HepG2 (cell line): ENCODE measurements around the gene PTGDR2. TPM values are rescaled to one million over a fixed set of nuclear protein-coding genes. Genes with fewer than 3 reads are reported as not detected.
A peak's percentile ranks its signal among the peaks of the same experiment; 100 is the strongest.

Source experiments
- ARID2 ChIP-seq: sonication (generic); formaldehyde crosslinking; IDR thresholded peaks from 2 replicates; pipeline ENCODE4 v1.8.1; 2022; ENCODE audit warnings: mild to moderate bottlenecking, missing genetic modification reagents, borderline replicate concordance
- ARNT2 ChIP-seq: sonication (generic); formaldehyde crosslinking; IDR thresholded peaks from 2 replicates; pipeline ENCODE4 v1.8.0; 2022; ENCODE audit warnings: mild to moderate bottlenecking, low read depth, missing genetic modification reagents, moderate library complexity
- BCL3 ChIP-seq: sonication (generic); formaldehyde crosslinking; IDR thresholded peaks from 2 replicates; pipeline ENCODE4 v1.5.1; 2020; ENCODE audit warnings: mild to moderate bottlenecking, missing genetic modification reagents, moderate library complexity
- FOXK1 ChIP-seq: sonication (generic); formaldehyde crosslinking; IDR thresholded peaks from 2 replicates; pipeline ENCODE4 v1.4.0; 2020; ENCODE audit warnings: low read depth, missing genetic modification reagents, borderline replicate concordance
- HOXA3 ChIP-seq: sonication (generic); formaldehyde crosslinking; IDR thresholded peaks from 2 replicates; pipeline ENCODE4 v1.5.0; 2020; ENCODE audit warnings: missing genetic modification reagents
- IKZF1 ChIP-seq: fragments of 450-650 bp; IDR thresholded peaks from 2 replicates; pipeline ENCODE4 v1.7.1; 2016
- KDM1A ChIP-seq: IDR thresholded peaks from 2 replicates; pipeline ENCODE4 v1.6.1; 2016; ENCODE audit warnings: missing compliant biosample characterization
- KDM6A ChIP-seq: IDR thresholded peaks from 2 replicates; pipeline ENCODE4 v1.6.1; 2016; ENCODE audit warnings: low read depth
- MAZ ChIP-seq, 2 experiments: sonication (generic) in 1 of 2; formaldehyde crosslinking in 1 of 2; IDR thresholded peaks; 2 replicates each; pipeline versions ENCODE4 v1.5.0 to v1.6.1; 2012 to 2020; ENCODE audit warnings: low read depth in 2 of 2, mild to moderate bottlenecking in 2 of 2, borderline replicate concordance in 1 of 2, improper control_type of control experiment in 1 of 2, low read length in 1 of 2, missing genetic modification reagents in 1 of 2, moderate library complexity in 1 of 2
- MXD1 ChIP-seq: sonication (generic); formaldehyde crosslinking; IDR thresholded peaks from 2 replicates; pipeline ENCODE4 v1.4.0; 2020; ENCODE audit warnings: mild to moderate bottlenecking, missing genetic modification reagents
- NFATC3 ChIP-seq: sonication (generic); formaldehyde crosslinking; IDR thresholded peaks from 2 replicates; pipeline ENCODE4 v1.5.1; 2020; ENCODE audit warnings: mild to moderate bottlenecking, missing genetic modification reagents
- STAG1 ChIP-seq: sonication (generic); formaldehyde crosslinking; IDR thresholded peaks from 2 replicates; pipeline ENCODE4 v1.4.0; 2020; ENCODE audit warnings: missing genetic modification reagents
- polyA plus RNA-seq, 8 experiments: library from polyadenylated mRNA; depleted of rRNA in 3 of 8; stranded (reverse) in 7 of 8; unstranded in 1 of 8; fragments of >200 nt; fragmentation: Illumina TruSeq in 4 of 8; extraction: Trizol in 4 of 8; gene quantifications; 2 replicates each; pipeline versions ENCODE4 v1.2.1 to v1.2.3, GENCODE V29; 2011 to 2016; ENCODE audit warnings: low read depth in 4 of 8, missing spikeins in 1 of 8, mixed read lengths in 1 of 8; ENCODE audit not compliant: insufficient read depth in 1 of 8
- total RNA-seq, 5 experiments: library from RNA; depleted of rRNA; stranded (reverse); fragments of >200 nt; fragmentation: Illumina TruSeq; extraction: Trizol; gene quantifications; 2 replicates each; pipeline ENCODE4 v1.2.3, GENCODE V29; 2016; ENCODE audit warnings: low read depth in 1 of 5
- TF ChIP-seq, protein P1 (sequence below): sonication (generic); formaldehyde crosslinking; IDR thresholded peaks from 2 replicates; pipeline ENCODE4 v1.4.0; 2020; ENCODE audit warnings: mild to moderate bottlenecking, missing genetic modification reagents
- TF ChIP-seq, protein P2 (sequence below): sonication (generic); formaldehyde crosslinking; IDR thresholded peaks from 2 replicates; pipeline ENCODE4 v1.4.0; 2020; ENCODE audit warnings: low read depth, mild to moderate bottlenecking, missing genetic modification reagents
- TF ChIP-seq, protein P3 (sequence below): sonication (generic); formaldehyde crosslinking; IDR thresholded peaks from 2 replicates; pipeline ENCODE4 v1.4.0; 2020; ENCODE audit warnings: missing genetic modification reagents, mild to moderate bottlenecking, borderline replicate concordance

Gene PTGDR2
- total and polyA plus RNA-seq, 2 of the 13 experiments (the other 11 are each of a cell fraction or from before 2014, with no cell fraction given): 1.9 to 2.5 TPM

DNA sequence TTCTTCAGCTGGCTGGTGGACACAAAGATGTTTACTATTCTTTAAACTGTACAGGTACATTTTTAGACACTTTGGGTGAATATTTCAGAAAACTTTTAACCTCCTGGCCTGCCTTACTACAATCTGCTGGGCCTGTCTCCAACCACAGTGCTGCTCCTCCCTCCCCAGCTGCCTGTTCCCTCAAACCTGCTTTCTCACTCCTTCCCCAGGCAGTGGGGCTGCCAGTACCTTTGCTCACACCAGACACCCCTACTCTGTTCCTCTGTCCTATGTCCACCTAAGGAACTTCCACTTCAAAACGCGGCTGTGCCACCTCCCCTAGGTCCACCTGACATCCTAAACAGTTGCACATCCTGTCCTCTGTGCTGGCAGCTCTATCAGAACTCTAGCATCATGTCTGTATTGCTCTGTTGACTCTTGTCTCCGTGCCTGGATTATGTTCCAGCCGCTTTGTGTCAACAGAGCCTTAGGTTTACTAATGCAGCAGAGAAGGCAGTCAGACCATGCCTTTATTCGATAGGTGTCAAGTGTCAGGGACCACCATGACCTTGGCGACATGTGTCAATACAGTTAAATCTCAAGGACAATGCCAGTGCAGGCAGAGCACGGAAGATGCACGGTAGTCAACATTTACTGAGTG is 25.0 kb upstream of the PTGDR2 start (continued):
- TF ChIP-seq, protein P1, sequence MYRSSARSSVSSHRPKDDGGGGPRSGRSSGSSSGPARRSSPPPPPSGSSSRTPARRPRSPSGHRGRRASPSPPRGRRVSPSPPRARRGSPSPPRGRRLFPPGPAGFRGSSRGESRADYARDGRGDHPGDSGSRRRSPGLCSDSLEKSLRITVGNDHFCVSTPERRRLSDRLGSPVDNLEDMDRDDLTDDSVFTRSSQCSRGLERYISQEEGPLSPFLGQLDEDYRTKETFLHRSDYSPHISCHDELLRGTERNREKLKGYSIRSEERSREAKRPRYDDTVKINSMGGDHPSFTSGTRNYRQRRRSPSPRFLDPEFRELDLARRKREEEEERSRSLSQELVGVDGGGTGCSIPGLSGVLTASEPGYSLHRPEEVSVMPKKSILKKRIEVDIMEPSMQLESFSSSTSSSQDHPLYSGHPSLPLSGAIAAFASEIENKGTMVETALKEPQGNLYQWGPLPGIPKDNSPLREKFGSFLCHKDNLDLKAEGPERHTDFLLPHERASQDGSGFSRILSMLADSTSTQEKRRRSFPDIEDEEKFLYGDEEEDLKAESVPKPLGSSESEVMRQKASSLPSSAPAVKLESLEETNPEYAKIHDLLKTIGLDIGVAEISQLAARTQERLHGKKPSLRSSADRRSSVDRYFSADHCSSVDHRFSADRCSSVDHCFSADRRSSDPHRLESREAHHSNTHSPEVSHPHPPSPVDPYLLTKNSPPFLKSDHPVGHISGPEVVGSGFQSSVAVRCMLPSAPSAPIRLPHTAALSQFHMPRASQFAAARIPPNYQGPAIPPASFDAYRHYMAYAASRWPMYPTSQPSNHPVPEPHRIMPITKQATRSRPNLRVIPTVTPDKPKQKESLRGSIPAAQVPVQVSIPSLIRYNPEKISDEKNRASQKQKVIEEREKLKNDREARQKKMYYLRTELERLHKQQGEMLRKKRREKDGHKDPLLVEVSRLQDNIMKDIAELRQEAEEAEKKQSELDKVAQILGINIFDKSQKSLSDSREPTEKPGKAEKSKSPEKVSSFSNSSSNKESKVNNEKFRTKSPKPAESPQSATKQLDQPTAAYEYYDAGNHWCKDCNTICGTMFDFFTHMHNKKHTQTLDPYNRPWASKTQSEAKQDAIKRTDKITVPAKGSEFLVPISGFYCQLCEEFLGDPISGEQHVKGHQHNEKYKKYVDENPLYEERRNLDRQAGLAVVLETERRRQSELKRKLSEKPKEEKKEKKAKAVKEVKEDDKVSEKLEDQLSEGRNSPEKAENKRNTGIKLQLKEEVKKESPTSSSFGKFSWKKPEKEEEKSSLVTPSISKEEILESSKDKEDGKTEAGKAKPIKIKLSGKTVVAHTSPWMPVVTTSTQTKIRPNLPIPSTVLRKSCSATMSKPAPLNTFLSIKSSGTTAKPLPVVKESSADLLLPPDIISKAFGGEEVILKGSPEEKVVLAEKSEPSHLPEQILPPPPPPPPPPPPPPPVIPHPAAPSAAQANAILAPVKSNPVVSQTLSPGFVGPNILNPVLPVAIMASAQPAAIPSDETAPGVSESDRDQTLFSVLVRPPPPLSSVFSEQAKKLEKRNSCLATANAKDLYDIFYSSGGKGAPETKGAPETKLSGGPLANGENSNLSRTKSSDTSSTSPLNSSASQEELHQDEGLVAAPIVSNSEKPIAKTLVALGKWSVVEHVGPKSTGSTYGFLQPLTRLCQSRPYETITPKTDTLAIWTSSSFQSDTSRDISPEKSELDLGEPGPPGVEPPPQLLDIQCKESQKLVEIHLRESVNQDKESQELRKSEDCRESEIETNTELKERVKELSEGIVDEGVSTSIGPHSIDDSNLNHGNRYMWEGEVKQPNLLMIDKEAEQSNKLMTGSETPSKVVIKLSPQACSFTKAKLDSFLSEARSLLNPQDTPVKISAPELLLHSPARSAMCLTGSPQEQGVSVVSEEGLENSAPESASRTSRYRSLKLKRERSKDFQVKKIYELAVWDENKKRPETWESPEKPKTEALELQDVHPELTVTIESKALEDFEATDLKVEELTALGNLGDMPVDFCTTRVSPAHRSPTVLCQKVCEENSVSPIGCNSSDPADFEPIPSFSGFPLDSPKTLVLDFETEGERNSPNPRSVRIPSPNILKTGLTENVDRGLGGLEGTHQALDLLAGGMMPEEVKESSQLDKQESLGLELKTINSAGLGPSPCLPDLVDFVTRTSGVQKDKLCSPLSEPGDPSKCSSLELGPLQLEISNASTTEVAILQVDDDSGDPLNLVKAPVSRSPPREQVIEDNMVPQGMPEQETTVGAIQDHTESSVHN (CRISPR knock-in tag): peak; percentile 87
- TF ChIP-seq, protein P2, sequence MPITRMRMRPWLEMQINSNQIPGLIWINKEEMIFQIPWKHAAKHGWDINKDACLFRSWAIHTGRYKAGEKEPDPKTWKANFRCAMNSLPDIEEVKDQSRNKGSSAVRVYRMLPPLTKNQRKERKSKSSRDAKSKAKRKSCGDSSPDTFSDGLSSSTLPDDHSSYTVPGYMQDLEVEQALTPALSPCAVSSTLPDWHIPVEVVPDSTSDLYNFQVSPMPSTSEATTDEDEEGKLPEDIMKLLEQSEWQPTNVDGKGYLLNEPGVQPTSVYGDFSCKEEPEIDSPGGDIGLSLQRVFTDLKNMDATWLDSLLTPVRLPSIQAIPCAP (CRISPR knock-in tag): no peak
- TF ChIP-seq ARID2 (CRISPR knock-in tag) (no peak), IKZF1 (no peak), FOXK1 (CRISPR knock-in tag) (peak; percentile 97), MXD1 (CRISPR knock-in tag) (no peak), KDM6A (CRISPR knock-in tag) (peak; percentile 90), STAG1 (CRISPR knock-in tag) (peak; percentile 42; the same call in 1 of the 2 replicates), NFATC3 (no peak), BCL3 (CRISPR knock-in tag) (no peak), ARNT2 (peak; percentile 71), KDM1A (CRISPR knock-in tag) (peak; percentile 92; the same call in 1 of the 2 replicates), HOXA3 (peak; percentile 95), MAZ (IDR thresholded peaks at IDR 0.05; ENCODE audit: borderline replicate concordance, low read depth, low read length) (no peak), MAZ (CRISPR knock-in tag; IDR thresholded peaks at IDR 0.05; ENCODE audit: low read depth) (peak; percentile 62; the same call in 1 of the 2 replicates)
- TF ChIP-seq, protein P3, sequence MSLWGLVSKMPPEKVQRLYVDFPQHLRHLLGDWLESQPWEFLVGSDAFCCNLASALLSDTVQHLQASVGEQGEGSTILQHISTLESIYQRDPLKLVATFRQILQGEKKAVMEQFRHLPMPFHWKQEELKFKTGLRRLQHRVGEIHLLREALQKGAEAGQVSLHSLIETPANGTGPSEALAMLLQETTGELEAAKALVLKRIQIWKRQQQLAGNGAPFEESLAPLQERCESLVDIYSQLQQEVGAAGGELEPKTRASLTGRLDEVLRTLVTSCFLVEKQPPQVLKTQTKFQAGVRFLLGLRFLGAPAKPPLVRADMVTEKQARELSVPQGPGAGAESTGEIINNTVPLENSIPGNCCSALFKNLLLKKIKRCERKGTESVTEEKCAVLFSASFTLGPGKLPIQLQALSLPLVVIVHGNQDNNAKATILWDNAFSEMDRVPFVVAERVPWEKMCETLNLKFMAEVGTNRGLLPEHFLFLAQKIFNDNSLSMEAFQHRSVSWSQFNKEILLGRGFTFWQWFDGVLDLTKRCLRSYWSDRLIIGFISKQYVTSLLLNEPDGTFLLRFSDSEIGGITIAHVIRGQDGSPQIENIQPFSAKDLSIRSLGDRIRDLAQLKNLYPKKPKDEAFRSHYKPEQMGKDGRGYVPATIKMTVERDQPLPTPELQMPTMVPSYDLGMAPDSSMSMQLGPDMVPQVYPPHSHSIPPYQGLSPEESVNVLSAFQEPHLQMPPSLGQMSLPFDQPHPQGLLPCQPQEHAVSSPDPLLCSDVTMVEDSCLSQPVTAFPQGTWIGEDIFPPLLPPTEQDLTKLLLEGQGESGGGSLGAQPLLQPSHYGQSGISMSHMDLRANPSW: peak; percentile 78; the same call in 1 of the 2 replicates
